Prostate gland (tissue), 2 donors: Measurements from ENCODE around the gene DDX53. TPM values are rescaled to one million over a fixed set of nuclear protein-coding genes. Genes with fewer than 3 reads are reported as not detected.

Experiments
- DNase-seq: peaks from one replicate; pipeline ENCODE4 v3.0.0-alpha.2; 2019; ENCODE audit warnings: low spot score
- H3K27ac ChIP-seq, 2 donors: fragments of 200-600 bp; sonication (generic); 2 replicates each; pipeline ENCODE4 v1.5.1; 2017 to 2019
- H3K27me3 ChIP-seq: fragments of 200-600 bp; sonication (generic); replicated peaks from 2 replicates; pipeline ENCODE4 v1.5.1; 2019; ENCODE audit not compliant: insufficient read depth
- H3K36me3 ChIP-seq, 2 donors: fragments of 200-600 bp; sonication (generic); 1 replicate in 1 of 2; 2 replicates in 1 of 2; pipeline versions ENCODE4 v1.5.1 to v1.8.1; 2017 to 2019
- H3K4me1 ChIP-seq: fragments of 200-600 bp; sonication (generic); replicated peaks from 2 replicates; pipeline ENCODE4 v1.5.1; 2019
- H3K4me3 ChIP-seq, 2 donors: fragments of 200-600 bp; sonication (generic); 2 replicates each; pipeline ENCODE4 v1.5.1; 2017 to 2019
- H3K9me3 ChIP-seq: fragments of 200-600 bp; sonication (generic); 2 replicates; pipeline ENCODE4 v1.5.1; 2017
- POLR2A ChIP-seq: fragments of 450-650 bp; IDR thresholded peaks from one replicate; pipeline ENCODE4 v1.6.1; 2016; ENCODE audit warnings: antibody characterized with exemption, mild to moderate bottlenecking
- POLR2AphosphoS5 ChIP-seq: sonication (generic); formaldehyde crosslinking; IDR thresholded peaks from one replicate; pipeline ENCODE4 v1.6.1; 2017; ENCODE audit warnings: antibody characterized with exemption
- WGBS: methylation state at CpG from one replicate; pipeline ENCODE4 v1.1.5; 2018; 5-methylcytosine and 5-hydroxymethylcytosine counted together
- intact Hi-C: fragments of 100-400 bp; cut with DNase I; formaldehyde crosslinking; loops from one replicate; pipeline ENCODE4 v1.14.2; 2022
- total RNA-seq, 2 donors: library from RNA; depleted of rRNA; stranded (reverse); fragments of >200 nt; gene quantifications; one replicate each; pipeline ENCODE4 v1.1.0, GENCODE V29; 2016
- TF ChIP-seq, protein P1 (sequence below), 4 experiments: fragments of 200-600 bp in 2 of 4; fragments of 450-650 bp in 2 of 4; sonication (generic) in 2 of 4; IDR thresholded peaks; 1 replicate in 3 of 4; 2 replicates in 1 of 4; pipeline ENCODE4 v1.5.1; 2016 to 2019; ENCODE audit warnings: antibody characterized with exemption in 4 of 4, mild to moderate bottlenecking in 2 of 4, moderate library complexity in 2 of 4

Gene DDX53
- total RNA-seq: 1 to 10 TPM in 1 of 2 donors, not detected in 1; 2.3 TPM

DNA sequence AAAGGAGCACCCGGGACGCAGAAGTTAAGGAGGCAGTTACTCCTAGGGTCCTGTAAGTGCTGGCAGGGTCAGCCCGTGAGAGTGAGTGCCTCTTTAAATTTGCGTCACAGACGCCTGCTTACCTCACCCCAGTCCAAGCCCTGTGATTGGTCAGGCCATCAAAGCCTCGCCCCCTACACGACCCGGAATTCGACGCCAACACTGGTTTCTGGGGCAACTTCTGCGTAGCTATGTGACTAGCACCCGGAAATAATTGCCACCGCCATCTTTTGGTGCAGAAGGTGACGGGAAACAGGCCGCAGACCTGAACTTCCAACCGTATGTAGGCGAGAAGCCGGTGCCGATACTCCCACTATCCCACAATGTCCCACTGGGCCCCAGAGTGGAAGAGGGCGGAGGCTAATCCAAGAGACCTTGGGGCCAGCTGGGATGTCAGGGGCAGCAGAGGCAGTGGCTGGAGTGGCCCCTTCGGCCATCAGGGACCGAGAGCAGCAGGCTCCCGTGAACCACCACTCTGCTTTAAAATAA is at the start of gene DDX53:
DDX53 (plus strand) TSS at position 265 of the 528 bp plus-strand sequence; CDS start at position 363, 98 bp downstream.
- TF ChIP-seq POLR2A (no peak), POLR2AphosphoS5 (no peak)
- TF ChIP-seq, protein P1, sequence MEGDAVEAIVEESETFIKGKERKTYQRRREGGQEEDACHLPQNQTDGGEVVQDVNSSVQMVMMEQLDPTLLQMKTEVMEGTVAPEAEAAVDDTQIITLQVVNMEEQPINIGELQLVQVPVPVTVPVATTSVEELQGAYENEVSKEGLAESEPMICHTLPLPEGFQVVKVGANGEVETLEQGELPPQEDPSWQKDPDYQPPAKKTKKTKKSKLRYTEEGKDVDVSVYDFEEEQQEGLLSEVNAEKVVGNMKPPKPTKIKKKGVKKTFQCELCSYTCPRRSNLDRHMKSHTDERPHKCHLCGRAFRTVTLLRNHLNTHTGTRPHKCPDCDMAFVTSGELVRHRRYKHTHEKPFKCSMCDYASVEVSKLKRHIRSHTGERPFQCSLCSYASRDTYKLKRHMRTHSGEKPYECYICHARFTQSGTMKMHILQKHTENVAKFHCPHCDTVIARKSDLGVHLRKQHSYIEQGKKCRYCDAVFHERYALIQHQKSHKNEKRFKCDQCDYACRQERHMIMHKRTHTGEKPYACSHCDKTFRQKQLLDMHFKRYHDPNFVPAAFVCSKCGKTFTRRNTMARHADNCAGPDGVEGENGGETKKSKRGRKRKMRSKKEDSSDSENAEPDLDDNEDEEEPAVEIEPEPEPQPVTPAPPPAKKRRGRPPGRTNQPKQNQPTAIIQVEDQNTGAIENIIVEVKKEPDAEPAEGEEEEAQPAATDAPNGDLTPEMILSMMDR (IDR thresholded peaks at IDR 0.05): no peak
- Histone ChIP-seq H3K9me3 (no peaks in the 10 kb centered on the region), H3K27me3 (no peaks in the 10 kb centered on the region), H3K27ac (no peak within 1 kb of the TSS), H3K4me3 (no peak within 1 kb of the TSS), H3K4me1 (no peaks in the 10 kb centered on the region), H3K36me3 (no peaks in the 10 kb centered on the region)
- intact Hi-C loops: no loop called here
- WGBS: 94% methylated on average over 14 of the region's 23 CpGs
- DNase-seq: no peak

DNA sequence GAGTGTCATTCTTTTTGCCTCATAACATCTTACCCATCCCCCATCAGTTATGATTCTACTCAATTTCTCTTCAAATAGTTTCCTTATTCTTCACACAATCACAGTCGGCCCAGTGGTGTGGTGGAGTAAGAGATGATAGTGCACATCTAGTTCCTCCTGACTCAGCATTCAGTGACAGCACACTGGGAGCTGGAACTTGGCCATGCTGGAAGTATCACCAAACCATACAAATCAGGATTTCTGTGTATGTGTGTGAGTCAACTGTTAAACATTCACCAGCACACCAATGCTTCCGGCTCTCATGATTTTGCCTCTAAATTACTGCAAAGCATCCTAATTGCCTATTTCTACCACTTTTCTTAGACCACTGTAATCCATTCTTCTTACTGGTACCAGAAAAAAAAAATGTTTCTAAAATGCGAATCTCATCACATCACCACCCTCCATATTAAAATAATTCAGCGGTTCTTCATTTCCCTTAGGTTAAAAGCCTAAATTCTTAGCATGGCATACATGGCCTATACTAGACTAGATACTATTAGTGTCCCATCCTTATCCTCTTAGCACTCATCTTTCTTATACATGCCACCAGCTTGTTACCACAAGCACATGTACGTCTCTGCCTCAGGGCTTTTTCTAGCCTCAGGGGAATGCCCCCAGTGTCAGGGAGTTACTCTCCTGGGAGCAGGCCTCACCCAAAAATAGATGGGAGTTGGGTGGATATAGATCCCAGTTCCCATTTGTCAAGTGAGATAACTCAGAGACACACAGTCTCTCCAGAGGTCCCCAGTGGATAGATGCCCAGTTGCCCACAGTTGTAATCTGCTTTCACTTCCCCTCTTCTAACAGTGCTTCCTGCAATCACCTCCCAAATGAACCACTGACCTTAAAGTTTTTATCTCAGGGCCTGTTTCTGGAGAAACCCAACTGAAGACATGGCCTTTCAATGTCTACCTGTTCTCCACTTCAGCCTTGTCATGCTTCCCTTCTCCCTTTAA is 49.2 kb upstream of the DDX53 start:
- H3K9me3 ChIP-seq: no peaks in the 10 kb centered on the region
- no peak overlapping the region for H3K27ac ChIP-seq
- H3K27me3 ChIP-seq: no peaks in the 10 kb centered on the region
- intact Hi-C loops: no loop called here
- H3K36me3 ChIP-seq: no peaks in the 10 kb centered on the region
- no peaks in the 10 kb centered on the region for H3K4me1 ChIP-seq
- 84% methylated on average over 5 of the region's 5 CpGs for WGBS
- DNase-seq: no peak
- no peak overlapping the region for H3K4me3 ChIP-seq
- TF ChIP-seq, protein P1 (IDR thresholded peaks at IDR 0.05): no peak

DNA sequence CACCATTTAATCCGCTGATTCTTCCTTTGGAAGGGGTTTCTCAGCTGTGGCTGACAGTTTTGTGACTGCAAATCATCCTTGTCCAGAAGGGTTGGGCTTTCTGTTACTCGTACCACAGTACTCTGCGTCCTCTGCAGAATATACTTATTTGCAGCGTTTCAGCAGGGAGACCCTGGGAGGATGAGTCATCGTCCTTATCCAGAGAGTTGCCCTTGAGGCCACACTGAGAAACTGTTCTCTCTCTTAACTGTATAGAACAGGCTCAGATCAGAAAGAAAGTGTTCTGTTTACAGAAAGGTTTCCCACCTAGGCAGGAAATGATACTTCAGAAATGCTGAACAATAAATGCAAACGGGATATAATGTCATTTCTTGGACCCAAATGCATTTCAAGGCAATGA is 47.8 kb upstream of the DDX53 start:
- Histone ChIP-seq H3K27me3 (no peaks in the 10 kb centered on the region), H3K4me3 (no peak overlapping the region), H3K9me3 (no peaks in the 10 kb centered on the region), H3K36me3 (no peaks in the 10 kb centered on the region), H3K4me1 (no peaks in the 10 kb centered on the region), H3K27ac (no peak overlapping the region)
- 21% methylated on average over 6 of the region's 6 CpGs for WGBS
- TF ChIP-seq POLR2A (no peak), POLR2AphosphoS5 (no peak)
- TF ChIP-seq, protein P1 (IDR thresholded peaks at IDR 0.05): no peak
- intact Hi-C loops: no loop called here
- no peak for DNase-seq

DNA sequence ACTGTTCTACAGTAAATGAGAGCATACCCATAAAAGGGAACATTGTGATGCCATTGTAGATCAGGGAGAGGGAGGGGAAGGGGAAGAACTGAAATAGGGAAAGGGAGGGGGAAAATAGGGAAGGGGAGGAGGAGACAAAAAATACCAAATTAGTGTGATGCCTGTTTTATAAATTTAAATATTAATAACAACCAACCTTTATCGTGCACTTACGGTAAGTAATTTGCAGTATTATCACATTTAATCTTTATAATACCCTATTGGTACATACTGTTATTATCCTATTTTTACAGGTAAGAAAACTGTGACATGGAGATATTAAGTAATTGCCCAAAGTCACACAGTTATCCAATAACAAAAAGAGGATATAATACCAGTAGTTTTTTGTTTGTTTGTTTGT is 41.5 kb upstream of the DDX53 start:
- H3K27me3 ChIP-seq: no peaks in the 10 kb centered on the region
- TF ChIP-seq, protein P1 (IDR thresholded peaks at IDR 0.05): no peak
- TF ChIP-seq POLR2A (no peak), POLR2AphosphoS5 (no peak)
- no peak for DNase-seq
- no peaks in the 10 kb centered on the region for H3K4me1 ChIP-seq
- WGBS: 96% methylated on average over 2 of the region's 2 CpGs
- H3K27ac ChIP-seq: no peak overlapping the region
- no peaks in the 10 kb centered on the region for H3K36me3 ChIP-seq
- no peaks in the 10 kb centered on the region for H3K9me3 ChIP-seq
- H3K4me3 ChIP-seq: no peak overlapping the region
- intact Hi-C loops: no loop called here
